Astrocyte (in vitro differentiated cells and primary cell): ENCODE data around the gene NSF.

Source experiments
- EZH2 ChIP-seq: IDR thresholded peaks from 2 replicates; pipeline ENCODE4 v1.6.1; 2012; ENCODE audit warnings: mild to moderate bottlenecking, low read length, inconsistent platforms; ENCODE audit not compliant: insufficient read depth
- TF ChIP-seq, protein P1 (sequence below): IDR thresholded peaks from 2 replicates; pipeline ENCODE4 v1.5.1; 2011; ENCODE audit warnings: low read depth, mild to moderate bottlenecking, inconsistent platforms, low read length, moderate library complexity; ENCODE audit not compliant: insufficient read depth

DNA sequence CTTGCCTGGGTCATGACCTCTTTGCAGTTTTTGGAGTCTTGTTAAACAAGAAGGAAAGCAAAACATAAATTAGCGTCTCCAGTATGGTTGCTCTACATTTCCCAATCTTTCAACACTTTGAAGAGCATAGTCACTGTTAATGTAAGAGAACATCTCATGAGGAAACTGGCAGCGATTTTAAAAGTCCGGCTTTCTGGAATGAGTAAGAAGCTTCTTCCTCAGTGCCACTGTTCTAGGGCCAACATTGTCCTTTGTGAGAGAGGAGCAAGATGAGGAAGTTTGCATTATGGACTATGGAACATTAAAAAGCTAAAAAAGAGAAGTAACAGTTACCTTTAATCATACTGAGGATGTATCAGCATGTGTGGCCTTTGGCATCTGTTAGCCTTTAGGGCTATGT, 154.9 kb downstream of the NSF start:
- TF ChIP-seq, protein P1, sequence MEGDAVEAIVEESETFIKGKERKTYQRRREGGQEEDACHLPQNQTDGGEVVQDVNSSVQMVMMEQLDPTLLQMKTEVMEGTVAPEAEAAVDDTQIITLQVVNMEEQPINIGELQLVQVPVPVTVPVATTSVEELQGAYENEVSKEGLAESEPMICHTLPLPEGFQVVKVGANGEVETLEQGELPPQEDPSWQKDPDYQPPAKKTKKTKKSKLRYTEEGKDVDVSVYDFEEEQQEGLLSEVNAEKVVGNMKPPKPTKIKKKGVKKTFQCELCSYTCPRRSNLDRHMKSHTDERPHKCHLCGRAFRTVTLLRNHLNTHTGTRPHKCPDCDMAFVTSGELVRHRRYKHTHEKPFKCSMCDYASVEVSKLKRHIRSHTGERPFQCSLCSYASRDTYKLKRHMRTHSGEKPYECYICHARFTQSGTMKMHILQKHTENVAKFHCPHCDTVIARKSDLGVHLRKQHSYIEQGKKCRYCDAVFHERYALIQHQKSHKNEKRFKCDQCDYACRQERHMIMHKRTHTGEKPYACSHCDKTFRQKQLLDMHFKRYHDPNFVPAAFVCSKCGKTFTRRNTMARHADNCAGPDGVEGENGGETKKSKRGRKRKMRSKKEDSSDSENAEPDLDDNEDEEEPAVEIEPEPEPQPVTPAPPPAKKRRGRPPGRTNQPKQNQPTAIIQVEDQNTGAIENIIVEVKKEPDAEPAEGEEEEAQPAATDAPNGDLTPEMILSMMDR = no peak
- TF ChIP-seq EZH2 = no peak
